Measurements from ENCODE around the gene ABHD1. TPM values are rescaled to one million over a fixed set of nuclear protein-coding genes. Genes with fewer than 3 reads are reported as not detected.

Gene ABHD1
- total and polyA plus RNA-seq, 3 donors from 2014 or later = 37.3 to 141 (median 76.4) TPM

Other genes starting within 250 kb of the ABHD1 start
- gene MAPRE3, start 153.2 kb upstream of the ABHD1 start, total RNA-seq = 10 to 100 TPM; 31.4 to 49.8 TPM
- gene MAPRE3, start 153.2 kb upstream of the ABHD1 start, polyA plus RNA-seq (ENCODE audit: insufficient read depth, low read depth, low replicate concordance) = 112 TPM
- 10 to 100 TPM; 64.8 to 73.9 TPM for gene TMEM214, start 90.8 kb upstream of the ABHD1 start, total RNA-seq
- 81.9 TPM for gene TMEM214, start 90.8 kb upstream of the ABHD1 start, polyA plus RNA-seq (ENCODE audit: insufficient read depth, low read depth, low replicate concordance)
- 100 to 1,000 TPM; 227 to 294 TPM for gene AGBL5, start 72.1 kb upstream of the ABHD1 start, total RNA-seq
- 784 TPM for gene AGBL5, start 72.1 kb upstream of the ABHD1 start, polyA plus RNA-seq (ENCODE audit: insufficient read depth, low read depth, low replicate concordance)
- 100 to 1,000 TPM; 220 to 262 TPM for gene OST4, start 52.2 kb upstream of the ABHD1 start, total RNA-seq
- gene OST4, start 52.2 kb upstream of the ABHD1 start, polyA plus RNA-seq (ENCODE audit: insufficient read depth, low read depth, low replicate concordance) = 297 TPM
- 10 to 100 TPM; 29.2 to 50.7 TPM for gene EMILIN1, start 45.2 kb upstream of the ABHD1 start, total RNA-seq
- gene EMILIN1, start 45.2 kb upstream of the ABHD1 start, polyA plus RNA-seq (ENCODE audit: insufficient read depth, low read depth, low replicate concordance) = 35.9 TPM
- gene KHK, start 37.0 kb upstream of the ABHD1 start, total RNA-seq = 10 to 100 TPM in 1 of 2 donors, 1 to 10 TPM in 1; 5.3 to 13.4 TPM
- gene KHK, start 37.0 kb upstream of the ABHD1 start, polyA plus RNA-seq (ENCODE audit: insufficient read depth, low read depth, low replicate concordance) = 11.5 TPM
- 10 to 100 TPM in 1 of 2 donors, 1 to 10 TPM in 1; 6.6 to 11.1 TPM for gene CGREF1, start 4.7 kb upstream of the ABHD1 start, total RNA-seq
- 7.4 TPM for gene CGREF1, start 4.7 kb upstream of the ABHD1 start, polyA plus RNA-seq (ENCODE audit: insufficient read depth, low read depth, low replicate concordance)
- 10 to 100 TPM; 82.0 to 84.0 TPM for gene PREB, start 10.8 kb downstream of the ABHD1 start, total RNA-seq
- 62.4 TPM for gene PREB, start 10.8 kb downstream of the ABHD1 start, polyA plus RNA-seq (ENCODE audit: insufficient read depth, low read depth, low replicate concordance)
- gene PRR30, start 15.6 kb downstream of the ABHD1 start, total RNA-seq = 10 to 100 TPM; 12.8 to 55.4 TPM
- gene PRR30, start 15.6 kb downstream of the ABHD1 start, polyA plus RNA-seq (ENCODE audit: insufficient read depth, low read depth, low replicate concordance) = 153 TPM
- 1 to 10 TPM; 5.5 to 6.7 TPM for gene TCF23, start 25.2 kb downstream of the ABHD1 start, total RNA-seq
- 6.6 TPM for gene TCF23, start 25.2 kb downstream of the ABHD1 start, polyA plus RNA-seq (ENCODE audit: insufficient read depth, low read depth, low replicate concordance)
- 100 to 1,000 TPM; 263 to 295 TPM for gene ATRAID, start 88.2 kb downstream of the ABHD1 start, total RNA-seq
- gene ATRAID, start 88.2 kb downstream of the ABHD1 start, polyA plus RNA-seq (ENCODE audit: insufficient read depth, low read depth, low replicate concordance) = 323 TPM
- 10 to 100 TPM; 83.4 to 84.0 TPM for gene SLC5A6, start 88.5 kb downstream of the ABHD1 start, total RNA-seq
- 83.9 TPM for gene SLC5A6, start 88.5 kb downstream of the ABHD1 start, polyA plus RNA-seq (ENCODE audit: insufficient read depth, low read depth, low replicate concordance)
- gene CAD, start 93.6 kb downstream of the ABHD1 start, total RNA-seq = 10 to 100 TPM; 62.5 to 66.9 TPM
- 40.0 TPM for gene CAD, start 93.6 kb downstream of the ABHD1 start, polyA plus RNA-seq (ENCODE audit: insufficient read depth, low read depth, low replicate concordance)
- 100 to 1,000 TPM; 130 to 160 TPM for gene SLC30A3, start 139.2 kb downstream of the ABHD1 start, total RNA-seq
- gene SLC30A3, start 139.2 kb downstream of the ABHD1 start, polyA plus RNA-seq (ENCODE audit: insufficient read depth, low read depth, low replicate concordance) = 111 TPM
- 10 to 100 TPM; 37.4 to 57.9 TPM for gene DNAJC5G, start 151.6 kb downstream of the ABHD1 start, total RNA-seq
- gene DNAJC5G, start 151.6 kb downstream of the ABHD1 start, polyA plus RNA-seq (ENCODE audit: insufficient read depth, low read depth, low replicate concordance) = 65.0 TPM
- gene TRIM54, start 158.6 kb downstream of the ABHD1 start, total RNA-seq = 10 to 100 TPM; 38.5 to 46.8 TPM
- 28.3 TPM for gene TRIM54, start 158.6 kb downstream of the ABHD1 start, polyA plus RNA-seq (ENCODE audit: insufficient read depth, low read depth, low replicate concordance)
- 10 to 100 TPM; 16.2 to 18.8 TPM for gene UCN, start 184.6 kb downstream of the ABHD1 start, total RNA-seq
- 0.75 TPM for gene UCN, start 184.6 kb downstream of the ABHD1 start, polyA plus RNA-seq (ENCODE audit: insufficient read depth, low read depth, low replicate concordance)
- 10 to 100 TPM; 71.2 to 72.3 TPM for gene MPV17, start 199.3 kb downstream of the ABHD1 start, total RNA-seq
- 59.5 TPM for gene MPV17, start 199.3 kb downstream of the ABHD1 start, polyA plus RNA-seq (ENCODE audit: insufficient read depth, low read depth, low replicate concordance)
- 10 to 100 TPM; 72.6 to 91.3 TPM for gene GTF3C2, start 232.9 kb downstream of the ABHD1 start, total RNA-seq
- 55.1 TPM for gene GTF3C2, start 232.9 kb downstream of the ABHD1 start, polyA plus RNA-seq (ENCODE audit: insufficient read depth, low read depth, low replicate concordance)
- 10 to 100 TPM; 59.4 to 67.7 TPM for gene EIF2B4, start 246.5 kb downstream of the ABHD1 start, total RNA-seq
- gene EIF2B4, start 246.5 kb downstream of the ABHD1 start, polyA plus RNA-seq (ENCODE audit: insufficient read depth, low read depth, low replicate concordance) = 111 TPM
- 100 to 1,000 TPM in 1 of 2 donors, 10 to 100 TPM in 1; 79.3 to 104 TPM for gene SNX17, start 246.8 kb downstream of the ABHD1 start, total RNA-seq
- gene SNX17, start 246.8 kb downstream of the ABHD1 start, polyA plus RNA-seq (ENCODE audit: insufficient read depth, low read depth, low replicate concordance) = 96.5 TPM